HepG2 (cell line): ENCODE measurements around the gene ZNRF3.

Experiments
- E2F1 ChIP-seq: sonication (generic); formaldehyde crosslinking; IDR thresholded peaks from 2 replicates; pipeline ENCODE4 v1.5.0; 2020; ENCODE audit warnings: missing genetic modification reagents
- HIC2 ChIP-seq: sonication (generic); formaldehyde crosslinking; IDR thresholded peaks from 2 replicates; pipeline ENCODE4 v1.9.0; 2022; ENCODE audit warnings: low read depth, missing genetic modification reagents
- NCOA5 ChIP-seq: sonication (generic); formaldehyde crosslinking; IDR thresholded peaks from 2 replicates; pipeline ENCODE4 v1.4.0; 2020; ENCODE audit warnings: missing genetic modification reagents
- PRMT3 ChIP-seq: sonication (generic); formaldehyde crosslinking; IDR thresholded peaks from 2 replicates; pipeline ENCODE4 v1.8.1; 2022; ENCODE audit warnings: low read depth, mild to moderate bottlenecking, moderate library complexity, missing genetic modification reagents, borderline replicate concordance
- RFX5 ChIP-seq: IDR thresholded peaks from 2 replicates; pipeline ENCODE4 v1.6.1; 2011; ENCODE audit warnings: low read depth, low read length, improper control_type of control experiment
- SUZ12 ChIP-seq: fragments of 150-350 bp; IDR thresholded peaks from 2 replicates; pipeline ENCODE4 v1.6.1; 2014; ENCODE audit warnings: low read depth, low read length
- YY1 ChIP-seq: IDR thresholded peaks from 2 replicates; pipeline ENCODE4 v1.6.1; 2011; ENCODE audit warnings: low read length, low read depth, moderate library complexity, mild to moderate bottlenecking; ENCODE audit not compliant: insufficient read depth, insufficient replicate concordance
- ZFP41 ChIP-seq: sonication (generic); formaldehyde crosslinking; IDR thresholded peaks from 2 replicates; pipeline ENCODE4 v1.4.0; 2020; ENCODE audit warnings: mild to moderate bottlenecking, missing genetic modification reagents, borderline replicate concordance
- ZNF44 ChIP-seq: sonication (generic); formaldehyde crosslinking; IDR thresholded peaks from 2 replicates; pipeline ENCODE4 v1.5.1; 2020; ENCODE audit warnings: mild to moderate bottlenecking, missing genetic modification reagents
- ZNF7 ChIP-seq: IDR thresholded peaks from 2 replicates; pipeline ENCODE4 v1.6.1; 2016; ENCODE audit warnings: missing biosample characterization, missing genetic modification reagents
- TF ChIP-seq, protein P1 (sequence below): sonication (generic); formaldehyde crosslinking; IDR thresholded peaks from 2 replicates; pipeline ENCODE4 v1.9.0; 2021; ENCODE audit warnings: missing genetic modification reagents, borderline replicate concordance

GRCh38 chr22:28887725-28888459 lies 4.5 kb downstream of the ZNRF3 start:
- no peak for TF ChIP-seq YY1
- TF ChIP-seq ZNF7 (CRISPR knock-in tag) = no peak
- TF ChIP-seq PRMT3 (CRISPR knock-in tag) = no peak
- no peak for TF ChIP-seq ZFP41 (CRISPR knock-in tag)
- TF ChIP-seq HIC2 (CRISPR knock-in tag) = no peak
- TF ChIP-seq SUZ12 = no peak
- no peak for TF ChIP-seq E2F1 (CRISPR knock-in tag)
- no peak for TF ChIP-seq NCOA5 (CRISPR knock-in tag)
- TF ChIP-seq, protein P1, sequence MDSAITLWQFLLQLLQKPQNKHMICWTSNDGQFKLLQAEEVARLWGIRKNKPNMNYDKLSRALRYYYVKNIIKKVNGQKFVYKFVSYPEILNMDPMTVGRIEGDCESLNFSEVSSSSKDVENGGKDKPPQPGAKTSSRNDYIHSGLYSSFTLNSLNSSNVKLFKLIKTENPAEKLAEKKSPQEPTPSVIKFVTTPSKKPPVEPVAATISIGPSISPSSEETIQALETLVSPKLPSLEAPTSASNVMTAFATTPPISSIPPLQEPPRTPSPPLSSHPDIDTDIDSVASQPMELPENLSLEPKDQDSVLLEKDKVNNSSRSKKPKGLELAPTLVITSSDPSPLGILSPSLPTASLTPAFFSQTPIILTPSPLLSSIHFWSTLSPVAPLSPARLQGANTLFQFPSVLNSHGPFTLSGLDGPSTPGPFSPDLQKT = no peak
- TF ChIP-seq RFX5 = no peak
- no peak for TF ChIP-seq ZNF44 (CRISPR knock-in tag)
